Left lobe of liver (tissue), 2 donors: ENCODE data around the gene EYS. TPM values are rescaled to one million over a fixed set of nuclear protein-coding genes. Genes with fewer than 3 reads are reported as not detected.
"Not testable (repeated sequence)": the region's sequence is repeated elsewhere in the genome, so short reads cannot be mapped to it uniquely, and the experiment has no call there.

ENCODE experiments used
- ATAC-seq: fragments of 200-7000 bp; cut with Tn5 transposase; one replicate; pipeline ENCODE4 v1.9.1; 2020; ENCODE audit warnings: mild to moderate bottlenecking, moderate library complexity
- DNase-seq: peaks from one replicate; pipeline ENCODE4 v3.0.0-alpha.2; 2020; ENCODE audit warnings: low spot score
- total RNA-seq: library from RNA; stranded (reverse); gene quantifications from one replicate; pipeline ENCODE4 v1.2.1, GENCODE V29; 2021
- donor health status: DM: no; HTN: no; CAD: no; lungs with moderate emphysema.
- donor health status: DM: no; HTN: yes; CAD: no.

Gene EYS
- total RNA-seq, 1 donor from 2014 or later, result 1.3 TPM

- no peak for DNase-seq
- ATAC-seq, result no peak
These were observed 1440.6 kb downstream of the EYS start for GRCh38 chr6:64266351-64266821.

GRCh38 chr6:64263778-64264177 is 1443.2 kb downstream of the EYS start:
- DNase-seq (no peak), ATAC-seq (no peak)

DNA sequence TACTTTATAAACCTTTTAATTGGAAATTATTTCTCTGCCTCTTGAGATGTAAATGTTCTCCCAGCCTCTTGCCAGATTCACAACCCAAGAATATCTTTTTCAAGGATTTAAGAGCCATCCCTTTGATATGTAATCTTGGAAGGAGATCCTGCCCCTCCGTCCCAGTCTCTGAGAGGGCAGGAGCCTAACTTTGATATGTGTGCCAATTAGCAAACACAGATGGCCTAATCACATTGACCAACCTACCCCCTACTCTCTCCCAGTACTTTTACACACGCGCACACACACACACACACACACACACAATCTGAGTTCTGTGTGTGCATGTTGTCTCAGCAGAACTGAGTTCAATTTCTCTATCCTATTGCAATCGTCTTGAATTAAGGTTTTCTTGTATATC is 1447.7 kb downstream of the EYS start:
- peak; percentile 64 for ATAC-seq
- DNase-seq, result no peak

- no peak for DNase-seq
- ATAC-seq, result no peak
These were observed 1448.3 kb downstream of the EYS start for GRCh38 chr6:64258752-64259151.

- no peak for DNase-seq
- no peak for ATAC-seq
These were observed 1448.7 kb downstream of the EYS start for GRCh38 chr6:64258302-64258701.

GRCh38 chr6:64257586-64257985 is 1449.4 kb downstream of the EYS start:
- ATAC-seq, result no peak
- DNase-seq, result no peak

DNA sequence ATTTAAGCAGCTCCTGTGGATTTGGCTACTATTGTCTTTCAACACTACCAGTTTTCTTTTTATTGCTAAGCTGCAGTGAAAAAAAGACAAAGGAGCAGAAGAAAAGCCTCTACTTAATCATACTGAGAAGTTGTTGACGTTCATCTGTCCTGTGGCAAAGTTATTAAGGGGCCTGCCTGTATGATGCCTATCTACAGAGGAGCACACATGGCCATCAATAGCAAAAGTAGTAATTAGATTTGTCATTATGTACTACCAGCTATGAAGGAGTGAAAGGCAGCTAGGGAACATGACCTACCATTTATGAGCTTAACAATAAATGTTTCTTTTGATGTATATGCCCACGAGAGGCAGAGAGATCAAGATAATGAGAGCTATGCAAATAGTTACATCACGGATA is 1450.5 kb downstream of the EYS start:
- no peak for ATAC-seq

GRCh38 chr6:64255000-64255399 is 1452.0 kb downstream of the EYS start:
- DNase-seq (no peak), ATAC-seq (no peak)

More for the DNA sequence above, 1450.5 kb downstream of the EYS start:
- no peak for DNase-seq

DNA sequence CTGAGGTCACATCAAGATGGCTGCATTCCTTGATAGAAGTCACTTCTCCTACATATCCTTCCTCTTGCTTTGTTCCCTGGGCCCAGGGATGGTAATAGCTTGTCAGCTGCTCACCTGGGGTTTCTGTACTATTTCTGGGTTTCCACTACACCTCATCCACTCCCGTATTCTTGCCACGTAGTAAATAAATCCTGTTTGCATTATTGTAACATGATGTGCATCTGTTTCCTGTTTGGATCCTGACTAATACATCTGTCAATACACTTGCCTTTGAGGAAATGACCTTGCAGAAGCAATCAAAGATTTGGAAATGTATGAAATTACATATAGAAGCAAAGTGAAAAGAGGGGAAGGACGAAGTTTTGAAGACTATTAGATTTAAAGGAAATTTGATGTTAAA is 1452.5 kb downstream of the EYS start:
- ATAC-seq (no peak), DNase-seq (no peak)

GRCh38 chr6:64252256-64252655 is 1454.8 kb downstream of the EYS start:
- DNase-seq (no peak), ATAC-seq (no peak)

GRCh38 chr6:64250126-64250525 is 1456.9 kb downstream of the EYS start:
- DNase-seq, result no peak
- ATAC-seq, result no peak

DNA sequence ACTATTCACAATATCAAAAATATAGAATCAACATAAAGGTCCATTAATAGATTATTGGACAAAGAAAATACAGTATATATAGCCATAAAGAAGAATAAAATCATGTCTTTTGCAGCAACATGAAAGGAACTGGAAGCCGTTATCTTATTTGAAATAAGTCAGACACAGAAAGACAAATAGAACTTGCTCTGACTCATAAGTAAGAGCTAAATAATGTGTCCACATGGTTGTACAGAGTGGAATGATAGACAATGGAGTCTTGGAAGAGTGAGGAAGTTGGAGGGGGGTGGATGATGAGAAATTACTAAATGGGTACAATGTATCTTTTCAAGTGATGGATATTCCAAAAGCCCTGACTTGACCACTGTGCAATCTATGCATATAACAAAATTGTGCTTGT is 1457.9 kb downstream of the EYS start:
- DNase-seq (no peak), ATAC-seq (no peak)

GRCh38 chr6:64243618-64244017 is 1463.4 kb downstream of the EYS start:
- ATAC-seq, result no peak
- no peak for DNase-seq

DNA sequence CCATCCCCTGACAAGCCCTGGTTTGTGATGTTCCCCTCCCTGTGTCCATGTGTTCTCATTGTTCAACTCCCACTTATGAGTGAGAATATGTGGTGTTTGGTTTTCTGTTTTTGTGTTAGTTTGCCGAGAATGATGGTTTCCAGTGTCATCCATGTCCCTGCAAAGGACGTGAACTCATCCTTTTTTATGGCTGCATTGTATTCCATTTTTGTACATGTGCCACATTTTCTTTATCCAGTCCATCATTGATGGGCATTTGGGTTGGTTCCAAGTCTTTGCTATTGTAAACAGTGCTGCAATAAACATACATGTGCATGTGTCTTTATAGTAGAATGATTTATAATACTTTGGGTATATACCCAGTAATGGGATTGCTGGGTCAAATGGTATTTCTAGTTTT is 1468.1 kb downstream of the EYS start:
- ATAC-seq, DNase-seq: not testable (repeated sequence)

DNA sequence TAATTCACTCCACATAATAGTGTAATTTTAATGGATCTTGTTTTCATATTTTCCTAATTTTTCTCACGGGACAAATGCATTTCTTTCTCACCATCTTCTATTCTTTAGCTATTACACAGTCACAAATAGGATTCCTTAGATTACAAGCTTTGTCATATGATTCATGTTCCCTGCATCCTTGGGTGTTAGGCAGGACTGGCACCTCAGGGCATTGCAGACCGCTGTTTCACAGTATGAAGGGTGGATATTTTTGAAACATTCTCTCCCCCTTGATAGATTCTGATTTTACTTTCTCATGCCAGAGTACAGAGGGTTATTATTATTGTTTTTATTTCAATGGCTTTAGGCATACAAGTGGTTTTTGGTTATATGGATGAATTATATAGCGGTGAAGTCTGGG is 1469.0 kb downstream of the EYS start:
- no peak for ATAC-seq

DNA sequence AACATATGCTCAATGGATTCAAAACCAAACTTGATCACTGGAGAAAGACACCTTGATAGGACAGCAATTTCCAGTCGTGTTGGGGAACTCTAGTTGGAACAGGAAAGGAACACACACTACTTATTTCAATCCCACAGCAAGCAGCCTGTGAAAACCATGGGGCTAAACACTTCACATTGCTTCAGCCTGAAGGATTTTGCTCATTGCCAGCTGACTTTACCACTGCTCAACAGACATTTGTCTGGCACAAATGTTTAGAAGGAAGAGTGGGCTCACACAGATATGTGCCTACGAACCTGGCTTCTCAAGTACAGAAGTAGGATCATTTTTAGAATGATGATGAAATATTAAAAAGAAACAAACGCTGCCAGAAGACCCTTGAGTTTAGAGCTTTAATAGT is 1473.3 kb downstream of the EYS start:
- no peak for ATAC-seq

More for the DNA sequence above, 1469.0 kb downstream of the EYS start:
- DNase-seq, result no peak

DNA sequence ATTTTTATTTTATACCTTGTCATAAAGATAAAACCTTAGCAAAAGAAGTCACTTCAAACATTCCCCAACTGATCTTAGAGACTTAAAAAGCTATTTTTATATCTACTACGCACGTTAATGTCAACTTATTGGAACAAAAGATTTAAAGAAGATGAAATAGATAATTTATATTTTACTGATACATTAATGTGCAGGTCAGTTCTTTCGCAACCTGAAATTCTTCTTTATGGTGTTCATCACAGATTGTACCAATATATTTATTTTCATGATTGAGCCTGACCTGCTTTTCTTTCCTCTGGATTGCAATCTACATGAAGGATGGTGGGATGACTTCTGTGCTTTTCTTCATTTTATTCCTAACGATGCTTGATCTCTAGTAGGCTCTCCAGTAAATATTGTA is 1475.1 kb downstream of the EYS start:
- ATAC-seq (no peak), DNase-seq (no peak)

More for the DNA sequence above, 1473.3 kb downstream of the EYS start:
- no peak for DNase-seq

GRCh38 chr6:64230530-64230929 is 1476.5 kb downstream of the EYS start:
- ATAC-seq (no peak), DNase-seq (no peak)

- no peak for DNase-seq
- no peak for ATAC-seq
These were observed 1479.2 kb downstream of the EYS start for GRCh38 chr6:64227863-64228262.

DNA sequence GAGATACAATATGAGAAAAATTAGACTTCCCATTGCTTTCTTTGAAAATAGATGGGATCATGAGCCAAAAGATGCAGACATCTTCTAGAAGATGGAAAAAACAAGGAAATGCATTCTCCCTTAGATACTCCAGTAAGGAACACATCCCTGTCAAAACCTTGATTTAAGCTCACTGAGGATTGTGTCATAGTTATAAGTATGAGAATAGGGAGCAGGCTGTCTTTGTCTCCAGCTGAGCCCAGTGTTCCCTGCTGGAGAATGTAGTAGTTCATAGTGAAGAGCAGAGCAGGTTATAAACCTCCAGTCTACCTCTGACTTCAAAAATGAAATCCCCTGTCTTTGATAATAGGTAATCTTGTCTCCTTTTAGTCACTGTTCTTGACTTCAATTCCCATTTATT is 1481.5 kb downstream of the EYS start:
- no peak for ATAC-seq

GRCh38 chr6:64224819-64225218 is 1482.2 kb downstream of the EYS start:
- DNase-seq, result no peak
- no peak for ATAC-seq

More for the DNA sequence above, 1481.5 kb downstream of the EYS start:
- no peak for DNase-seq

DNA sequence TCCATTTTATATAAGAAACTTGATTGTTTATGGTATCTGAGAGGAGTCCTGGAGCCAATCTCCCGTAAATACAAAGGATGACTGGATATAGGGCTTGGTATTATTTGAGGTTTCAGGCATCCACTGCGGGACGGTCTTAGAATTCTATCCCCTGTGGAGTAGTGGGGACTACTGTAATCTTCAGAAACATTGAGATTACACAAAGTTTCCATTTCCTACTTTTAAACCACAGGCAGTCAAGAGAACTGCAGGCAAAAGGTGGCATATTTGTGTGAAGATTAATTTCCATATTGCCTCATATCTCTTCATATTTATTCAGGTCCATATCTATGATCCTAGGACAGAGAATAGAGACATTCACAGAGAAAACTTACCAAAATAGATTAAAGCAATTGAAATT is 1485.2 kb downstream of the EYS start:
- DNase-seq (no peak), ATAC-seq (no peak)

DNA sequence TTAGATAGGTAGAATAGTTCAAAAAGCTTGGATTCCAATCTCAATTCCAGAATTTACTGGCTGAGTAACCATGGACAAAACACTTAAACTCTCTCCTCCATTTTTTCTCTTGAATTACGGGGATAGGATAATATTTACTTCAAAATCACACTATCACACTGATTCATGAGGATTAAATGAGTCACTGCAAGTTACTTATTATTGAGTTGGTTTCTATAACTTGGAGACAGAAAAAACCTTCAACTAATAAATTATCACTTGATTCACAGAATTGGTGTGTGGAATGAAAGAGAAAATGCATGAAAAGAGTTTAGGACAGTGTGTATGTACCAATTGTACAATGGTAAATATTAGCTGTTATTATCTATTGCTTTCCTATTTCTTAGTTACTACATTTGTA is 1486.2 kb downstream of the EYS start:
- DNase-seq (no peak), ATAC-seq (no peak)
